NT2/D1 (cell line): Measurements from ENCODE around the gene UGT2A2.

Experiments used
- DNase-seq: peaks from one replicate; pipeline ENCODE4 v3.0.0-alpha.2; 2011; ENCODE audit warnings: low read depth, low spot score
- H3K27me3 ChIP-seq: 2 replicates; pipeline ENCODE4 v1.6.0; 2011; ENCODE audit warnings: mild to moderate bottlenecking; ENCODE audit not compliant: insufficient read length, insufficient read depth
- H3K36me3 ChIP-seq: 2 replicates; pipeline ENCODE4 v1.6.1; 2011; ENCODE audit warnings: mild to moderate bottlenecking, low read length, mixed read lengths; ENCODE audit not compliant: insufficient read depth, insufficient read length
- H3K4me1 ChIP-seq: 2 replicates; pipeline ENCODE4 v1.5.1; 2011; ENCODE audit not compliant: insufficient read depth, insufficient read length
- H3K4me3 ChIP-seq: 2 replicates; pipeline ENCODE4 v1.5.1; 2011; ENCODE audit warnings: low read depth; ENCODE audit not compliant: insufficient read length
- H3K9ac ChIP-seq: 2 replicates; pipeline ENCODE4 v1.6.0; 2011; ENCODE audit warnings: low read depth; ENCODE audit not compliant: insufficient read length
- H3K9me3 ChIP-seq: 2 replicates; pipeline ENCODE4 v1.5.1; 2011; ENCODE audit warnings: mild to moderate bottlenecking, low read length; ENCODE audit not compliant: insufficient read depth
- SUZ12 ChIP-seq: IDR thresholded peaks from 2 replicates; pipeline ENCODE4 v1.6.1; 2011; ENCODE audit not compliant: insufficient read length, insufficient read depth; ENCODE audit errors: extremely low read depth
- YY1 ChIP-seq: IDR thresholded peaks from 2 replicates; pipeline ENCODE4 v1.6.1; 2011; ENCODE audit not compliant: insufficient read length, insufficient read depth
- ZNF274 ChIP-seq: IDR thresholded peaks from 2 replicates; pipeline ENCODE4 v1.6.1; 2011; ENCODE audit warnings: mild to moderate bottlenecking, low read depth, low read length

Gene UGT2A2

GRCh38 chr4:69576251-69576877 is 63.1 kb downstream of the UGT2A2 start:
- Histone ChIP-seq H3K36me3 (no peaks in the 10 kb centered on the region), H3K9ac (no peak overlapping the region), H3K27me3 (no peaks in the 10 kb centered on the region), H3K4me3 (no peak overlapping the region), H3K9me3 (no peaks in the 10 kb centered on the region; the same call in 1 of the 2 replicates), H3K4me1 (no peaks in the 10 kb centered on the region)
- TF ChIP-seq ZNF274 (no peak), SUZ12 (no peak), YY1 (no peak)
- no peak for DNase-seq

GRCh38 chr4:69568787-69569186 is 70.7 kb downstream of the UGT2A2 start:
- H3K9me3 ChIP-seq, result no peaks in the 10 kb centered on the region
- no peaks in the 10 kb centered on the region for H3K27me3 ChIP-seq
- no peak for TF ChIP-seq YY1
- no peak for TF ChIP-seq ZNF274
- no peak for TF ChIP-seq SUZ12
- H3K9ac ChIP-seq, result no peak overlapping the region
- H3K4me3 ChIP-seq, result no peak overlapping the region
- DNase-seq, result no peak
- H3K4me1 ChIP-seq, result no peaks in the 10 kb centered on the region
- no peaks in the 10 kb centered on the region for H3K36me3 ChIP-seq

DNA sequence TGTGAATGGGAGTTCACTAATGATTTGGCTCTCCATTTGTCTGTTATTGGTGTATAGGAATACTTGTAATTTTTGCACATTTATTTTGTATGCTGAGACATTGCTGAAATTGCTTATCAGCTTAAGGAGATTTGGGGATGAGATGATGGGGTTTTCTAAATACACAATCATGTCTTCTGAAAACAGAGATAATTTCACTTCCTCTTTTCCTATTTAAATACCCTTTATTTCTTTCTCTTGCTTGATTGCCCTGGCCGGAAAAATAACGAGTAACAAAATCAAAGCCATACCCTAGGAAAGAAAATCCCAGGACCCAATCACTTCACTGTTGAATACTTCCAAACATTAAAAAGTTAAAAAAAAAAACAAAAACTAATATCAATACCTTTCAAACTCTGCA is 76.0 kb downstream of the UGT2A2 start:
- H3K36me3 ChIP-seq, result no peaks in the 10 kb centered on the region
- H3K27me3 ChIP-seq, result no peaks in the 10 kb centered on the region
- DNase-seq, result no peak
- H3K9ac ChIP-seq, result no peak overlapping the region
- H3K4me3 ChIP-seq, result no peak overlapping the region
- TF ChIP-seq SUZ12 (no peak), ZNF274 (no peak), YY1 (no peak)
- no peaks in the 10 kb centered on the region for H3K4me1 ChIP-seq
- no peaks in the 10 kb centered on the region for H3K9me3 ChIP-seq

DNA sequence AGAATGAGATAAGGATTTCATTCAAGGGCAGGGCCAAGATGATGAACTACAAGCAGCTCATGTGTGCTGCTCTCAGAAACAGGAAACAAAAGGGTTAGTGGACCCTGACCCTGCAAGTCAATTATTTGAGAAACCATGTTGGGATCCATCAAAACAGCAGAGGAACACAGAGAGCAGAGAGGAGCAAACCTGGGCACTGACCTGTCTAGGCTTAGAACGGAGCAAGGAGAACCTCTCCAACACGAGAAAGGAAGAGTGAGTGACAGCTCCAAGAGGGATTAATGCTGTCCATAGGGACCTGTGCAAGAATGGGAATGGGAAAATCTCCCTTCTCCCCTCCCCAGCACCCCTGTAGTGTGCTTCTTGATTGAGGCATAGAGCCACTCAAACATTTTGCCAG is 89.8 kb downstream of the UGT2A2 start:
- no peaks in the 10 kb centered on the region for H3K9me3 ChIP-seq
- H3K27me3 ChIP-seq, result no peaks in the 10 kb centered on the region
- H3K36me3 ChIP-seq, result no peaks in the 10 kb centered on the region
- H3K4me1 ChIP-seq, result no peaks in the 10 kb centered on the region
- no peak overlapping the region for H3K4me3 ChIP-seq
- TF ChIP-seq YY1 (no peak), SUZ12 (no peak), ZNF274 (no peak)
- no peak for DNase-seq
- no peak overlapping the region for H3K9ac ChIP-seq

GRCh38 chr4:69546134-69546765 is 93.2 kb downstream of the UGT2A2 start:
- no peak for TF ChIP-seq SUZ12
- no peak for TF ChIP-seq ZNF274
- no peak for TF ChIP-seq YY1
- Histone ChIP-seq H3K9ac (no peak overlapping the region), H3K27me3 (no peaks in the 10 kb centered on the region), H3K4me1 (no peaks in the 10 kb centered on the region), H3K4me3 (no peak overlapping the region), H3K36me3 (no peaks in the 10 kb centered on the region), H3K9me3 (no peaks in the 10 kb centered on the region)
- no peak for DNase-seq
